KMS-11 (cell line): ENCODE measurements around the gene ADAM12.

ENCODE experiments used
- H2AFZ ChIP-seq: fragments of 200-600 bp; sonication (generic); 2 replicates; pipeline ENCODE4 v1.6.1; 2016; ENCODE audit warnings: antibody characterized with exemption, mixed run types, low read depth
- H3K27ac ChIP-seq: fragments of 200-600 bp; sonication (generic); 2 replicates; pipeline ENCODE4 v1.6.1; 2016; ENCODE audit warnings: mild to moderate bottlenecking, mixed run types
- H3K27me3 ChIP-seq: fragments of 200-600 bp; sonication (generic); 2 replicates; pipeline ENCODE4 v1.6.1; 2017; ENCODE audit warnings: mild to moderate bottlenecking, low read depth, mixed run types, moderate library complexity; ENCODE audit not compliant: insufficient read depth
- H3K36me3 ChIP-seq: fragments of 200-600 bp; sonication (generic); 2 replicates; pipeline ENCODE4 v1.6.1; 2017; ENCODE audit warnings: mild to moderate bottlenecking, mixed run types; ENCODE audit not compliant: insufficient read depth
- H3K4me1 ChIP-seq: fragments of 200-600 bp; sonication (generic); 2 replicates; pipeline ENCODE4 v1.6.1; 2016; ENCODE audit warnings: mild to moderate bottlenecking, low read depth, mixed run types; ENCODE audit not compliant: poor library complexity, severe bottlenecking
- H3K4me2 ChIP-seq: fragments of 200-600 bp; sonication (generic); 2 replicates; pipeline ENCODE4 v1.7.0; 2016; ENCODE audit warnings: mild to moderate bottlenecking, mixed run types
- H3K4me3 ChIP-seq: fragments of 200-600 bp; sonication (generic); IDR thresholded peaks from 2 replicates; pipeline ENCODE4 v1.6.1; 2017; ENCODE audit warnings: low read depth, low read length, mixed read lengths; ENCODE audit not compliant: insufficient read depth
- H3K79me2 ChIP-seq: fragments of 200-600 bp; sonication (generic); 2 replicates; pipeline ENCODE4 v1.6.1; 2016; ENCODE audit warnings: low read depth, mixed run types; ENCODE audit not compliant: insufficient read depth
- H3K9ac ChIP-seq: fragments of 200-600 bp; sonication (generic); 2 replicates; pipeline ENCODE4 v1.6.1; 2016; ENCODE audit warnings: mild to moderate bottlenecking, mixed run types
- H4K20me1 ChIP-seq: fragments of 200-600 bp; sonication (generic); 2 replicates; pipeline ENCODE4 v1.6.1; 2016; ENCODE audit warnings: mild to moderate bottlenecking, mixed run types; ENCODE audit not compliant: insufficient read depth
- TF ChIP-seq, protein P1 (sequence below): fragments of 200-600 bp; sonication (generic); conservative IDR thresholded peaks from 2 replicates; pipeline ENCODE4 v1.6.1; 2017; ENCODE audit warnings: low read depth, mild to moderate bottlenecking, antibody characterized with exemption, low read length, moderate library complexity, mixed read lengths

The ADAM12 gene

DNA sequence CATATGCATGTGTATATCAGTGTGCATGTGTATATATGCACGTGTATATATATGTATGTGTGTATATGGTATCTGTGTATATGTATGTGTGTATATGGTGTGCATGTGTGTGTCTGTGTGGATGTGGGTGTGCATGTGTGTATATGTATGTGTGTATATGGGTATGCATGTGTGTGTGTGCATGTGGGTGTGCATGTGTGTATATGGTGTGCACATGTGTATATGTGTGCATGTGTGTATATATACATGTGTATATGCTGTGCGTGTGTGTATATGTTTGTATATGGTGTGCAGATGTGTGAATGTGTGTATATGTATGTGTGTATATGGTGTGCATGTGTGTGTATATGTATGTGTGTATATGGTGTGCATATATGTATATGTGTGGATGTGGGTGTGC, 245.2 kb downstream of the ADAM12 start:
- Histone ChIP-seq H4K20me1 (no peaks in the 10 kb centered on the region), H3K79me2 (no peaks in the 10 kb centered on the region), H2AFZ (no peak overlapping the region), H3K4me2 (no peak overlapping the region), H3K4me3 (no peak overlapping the region), H3K27me3 (no peaks in the 10 kb centered on the region), H3K36me3 (no peaks in the 10 kb centered on the region), H3K4me1 (no peaks in the 10 kb centered on the region), H3K27ac (no peak overlapping the region), H3K9ac (no peak overlapping the region)
- TF ChIP-seq, protein P1, sequence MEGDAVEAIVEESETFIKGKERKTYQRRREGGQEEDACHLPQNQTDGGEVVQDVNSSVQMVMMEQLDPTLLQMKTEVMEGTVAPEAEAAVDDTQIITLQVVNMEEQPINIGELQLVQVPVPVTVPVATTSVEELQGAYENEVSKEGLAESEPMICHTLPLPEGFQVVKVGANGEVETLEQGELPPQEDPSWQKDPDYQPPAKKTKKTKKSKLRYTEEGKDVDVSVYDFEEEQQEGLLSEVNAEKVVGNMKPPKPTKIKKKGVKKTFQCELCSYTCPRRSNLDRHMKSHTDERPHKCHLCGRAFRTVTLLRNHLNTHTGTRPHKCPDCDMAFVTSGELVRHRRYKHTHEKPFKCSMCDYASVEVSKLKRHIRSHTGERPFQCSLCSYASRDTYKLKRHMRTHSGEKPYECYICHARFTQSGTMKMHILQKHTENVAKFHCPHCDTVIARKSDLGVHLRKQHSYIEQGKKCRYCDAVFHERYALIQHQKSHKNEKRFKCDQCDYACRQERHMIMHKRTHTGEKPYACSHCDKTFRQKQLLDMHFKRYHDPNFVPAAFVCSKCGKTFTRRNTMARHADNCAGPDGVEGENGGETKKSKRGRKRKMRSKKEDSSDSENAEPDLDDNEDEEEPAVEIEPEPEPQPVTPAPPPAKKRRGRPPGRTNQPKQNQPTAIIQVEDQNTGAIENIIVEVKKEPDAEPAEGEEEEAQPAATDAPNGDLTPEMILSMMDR = no peak

DNA sequence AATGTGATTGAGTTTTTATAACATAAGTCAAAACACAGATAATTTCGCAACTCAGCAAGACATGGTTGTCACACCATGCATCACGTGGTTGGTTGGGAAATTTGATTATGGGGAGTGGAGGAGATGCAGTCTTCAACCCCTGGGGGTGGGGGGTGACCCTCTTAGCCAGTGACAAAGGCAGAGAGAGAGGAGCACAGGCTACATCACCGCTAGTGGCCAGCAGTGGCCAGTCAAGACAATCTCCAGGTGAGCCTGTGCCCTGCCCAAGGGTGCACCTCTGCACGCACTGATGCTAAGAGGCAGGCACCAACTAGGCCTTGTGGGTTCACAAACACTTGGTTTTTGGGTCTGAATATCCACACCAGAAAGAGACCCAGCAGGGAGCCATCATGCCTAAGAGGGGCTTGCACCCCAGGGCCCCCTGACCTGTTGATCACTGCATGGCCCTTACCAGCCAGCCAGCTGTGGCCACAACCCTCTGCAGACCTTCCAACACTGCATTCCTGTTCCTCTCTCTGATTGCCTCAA, 247.5 kb downstream of the ADAM12 start:
- Histone ChIP-seq H3K27me3 (no peaks in the 10 kb centered on the region), H3K4me2 (no peak overlapping the region), H3K9ac (no peak overlapping the region), H3K4me1 (no peaks in the 10 kb centered on the region), H3K79me2 (no peaks in the 10 kb centered on the region), H2AFZ (no peak overlapping the region), H3K4me3 (no peak overlapping the region), H4K20me1 (no peaks in the 10 kb centered on the region), H3K27ac (no peak overlapping the region), H3K36me3 (no peaks in the 10 kb centered on the region)
- TF ChIP-seq, protein P1 = no peak

DNA sequence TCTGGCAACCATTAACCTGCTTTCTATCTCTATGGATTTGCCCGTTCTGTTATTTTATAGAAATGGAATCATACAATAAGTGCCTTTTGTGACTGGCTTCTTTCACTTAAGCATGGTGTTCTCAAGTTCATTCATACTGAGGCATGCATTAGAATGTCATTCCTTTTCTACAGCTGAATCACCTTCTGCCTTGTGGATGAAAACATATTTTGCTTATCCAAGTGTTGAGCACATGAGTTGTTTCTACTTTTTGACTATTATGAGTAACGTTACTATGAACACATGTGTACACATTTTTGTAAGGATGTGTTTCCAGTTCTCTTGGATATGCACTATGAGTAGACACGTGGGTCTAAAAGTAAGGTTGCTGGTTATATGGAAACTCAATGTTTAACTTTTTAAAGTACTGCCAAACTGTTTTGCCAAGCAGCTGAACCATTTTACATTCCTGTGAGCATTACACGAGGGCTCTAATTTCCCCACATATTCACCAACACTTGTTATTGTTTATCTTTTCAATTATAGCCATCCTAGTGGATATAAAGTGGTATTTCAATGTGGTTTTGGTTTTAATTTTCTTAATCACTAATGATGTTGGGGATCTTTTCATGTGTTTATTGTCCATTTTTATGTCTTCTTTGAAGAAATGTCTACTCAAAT, 250.6 kb downstream of the ADAM12 start:
- Histone ChIP-seq H3K27ac (no peak overlapping the region), H3K4me3 (no peak overlapping the region), H3K4me1 (no peaks in the 10 kb centered on the region), H3K27me3 (no peaks in the 10 kb centered on the region), H3K36me3 (no peaks in the 10 kb centered on the region), H3K79me2 (no peaks in the 10 kb centered on the region), H3K4me2 (no peak overlapping the region), H2AFZ (no peak overlapping the region), H4K20me1 (no peaks in the 10 kb centered on the region), H3K9ac (no peak overlapping the region)
- TF ChIP-seq, protein P1 = no peak

DNA sequence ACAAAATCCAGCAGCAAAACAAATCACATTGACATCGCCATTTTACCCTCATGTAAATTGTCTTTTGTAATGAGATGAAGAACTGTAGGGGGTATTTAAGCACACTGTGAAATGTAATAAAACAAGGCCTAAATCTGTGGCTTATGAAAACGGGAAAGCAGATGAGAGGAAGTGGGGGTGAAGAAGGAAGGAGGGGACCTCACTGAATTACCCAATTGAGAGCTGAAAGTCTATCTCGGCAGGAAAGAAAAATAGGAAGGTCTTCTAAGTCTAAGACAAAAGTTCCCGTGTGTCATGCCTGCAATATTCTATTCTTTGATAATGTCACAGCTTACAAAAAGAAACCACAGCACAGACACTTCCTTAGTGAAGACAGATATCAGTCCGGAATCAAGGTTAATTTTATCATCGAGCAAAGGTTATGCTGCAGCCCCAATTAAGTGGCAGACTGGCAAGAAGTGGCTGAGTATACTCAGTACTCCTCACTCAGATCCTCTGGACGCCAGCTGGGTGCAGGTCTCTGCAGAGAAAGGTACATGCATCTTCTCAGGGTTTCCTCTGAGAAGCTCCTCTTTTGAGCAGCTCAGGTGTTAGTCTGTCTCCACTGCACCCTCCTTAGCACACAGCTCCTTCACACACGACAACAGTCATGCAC, 252.2 kb downstream of the ADAM12 start:
- TF ChIP-seq, protein P1 = no peak
- Histone ChIP-seq H3K4me3 (no peak overlapping the region), H3K79me2 (no peaks in the 10 kb centered on the region), H3K27me3 (no peaks in the 10 kb centered on the region), H4K20me1 (no peaks in the 10 kb centered on the region), H3K36me3 (no peaks in the 10 kb centered on the region), H3K4me2 (no peak overlapping the region), H3K4me1 (no peaks in the 10 kb centered on the region), H3K27ac (no peak overlapping the region), H2AFZ (no peak overlapping the region), H3K9ac (no peak overlapping the region)
